Kidney (tissue), 14 donors: ENCODE results near the gene UPK2. TPM values are rescaled to one million over a fixed set of nuclear protein-coding genes. Genes with fewer than 3 reads are reported as not detected.
A peak's percentile ranks its signal among the peaks of the same experiment; 100 is the strongest.
"Not testable (repeated sequence)": the region's sequence is repeated elsewhere in the genome, so short reads cannot be mapped to it uniquely, and the experiment has no call there.

ENCODE experiments used
- DNase-seq, 5 donors: peaks; one replicate each; pipeline ENCODE4 v3.0.0-alpha.2; 2013 to 2020
- FAIRE-seq: peaks from 2 replicates; lab custom pipeline; 2012; peaks lifted over from hg19 to GRCh38; lab: Jason Lieb, UNC
- H3K27ac ChIP-seq, 2 donors: one replicate each; pipeline ENCODE4 v1.7.0; 2013; ENCODE audit warnings: low read depth in 2 of 2, low read length in 2 of 2, inconsistent platforms in 1 of 2
- H3K27me3 ChIP-seq: one replicate; pipeline ENCODE4 v1.7.1; 2013; ENCODE audit warnings: low read length, inconsistent platforms; ENCODE audit not compliant: control insufficient read depth, insufficient read depth
- H3K36me3 ChIP-seq, 3 donors: one replicate each; pipeline versions ENCODE4 v1.7.0 to v1.7.1; 2013; ENCODE audit warnings: low read length in 3 of 3, control low read depth in 1 of 3, inconsistent platforms in 1 of 3; ENCODE audit not compliant: insufficient read depth in 3 of 3, control insufficient read depth in 2 of 3
- H3K4me1 ChIP-seq, 3 donors: one replicate each; pipeline versions ENCODE4 v1.7.0 to v1.7.1; 2013; ENCODE audit warnings: low read length in 3 of 3, inconsistent platforms in 1 of 3, low read depth in 1 of 3; ENCODE audit not compliant: control insufficient read depth in 2 of 3, insufficient read depth in 2 of 3
- H3K4me3 ChIP-seq, 3 donors: one replicate each; pipeline versions ENCODE4 v1.7.0 to v1.8.1; 2013; ENCODE audit warnings: low read length in 3 of 3, control low read depth in 1 of 3, inconsistent platforms in 1 of 3
- H3K9ac ChIP-seq, 3 donors: one replicate each; pipeline versions ENCODE4 v1.7.0 to v1.7.1; 2013; ENCODE audit warnings: low read length in 3 of 3, control low read depth in 1 of 3, inconsistent platforms in 1 of 3
- H3K9me3 ChIP-seq, 3 donors: one replicate each; pipeline versions ENCODE4 v1.7.0 to v1.7.1; 2013; ENCODE audit warnings: low read length in 3 of 3, control low read depth in 1 of 3, inconsistent platforms in 1 of 3; ENCODE audit not compliant: control insufficient read depth in 2 of 3, insufficient read depth in 1 of 3
- intact Hi-C: fragments of 100-400 bp; cut with DNase I; formaldehyde crosslinking; loops from one replicate; pipeline ENCODE4 v1.11.1; 2022
- polyA plus RNA-seq: library from polyadenylated mRNA; stranded (reverse); fragments of 350-450 nt; fragmentation: Illumina TruSeq; extraction: RNeasy Lipid Tissue Mini Kit (QIAGEN cat#74804); gene quantifications from one replicate; pipeline ENCODE4 v1.2.3, GENCODE V29; 2014; ENCODE audit warnings: low read depth, low replicate concordance; ENCODE audit not compliant: insufficient read depth
- total RNA-seq: library from RNA; stranded (reverse); fragmentation: NEBNext Ultra II Directional; extraction: Animal tissue kit (Norgen Biotek cat#: 25700); gene quantifications from one replicate; pipeline ENCODE4 v1.2.1, GENCODE V29; 2021
- TF ChIP-seq, protein P1 (sequence below): IDR thresholded peaks from 3 replicates; pipeline ENCODE4 v1.5.1; 2012; ENCODE audit warnings: mild to moderate bottlenecking, moderate library complexity, borderline replicate concordance; ENCODE audit not compliant: insufficient read depth; ENCODE audit errors: extremely low read depth
- donor health status: control.
- donor health status: control.
- donor health status: control.
- donor health status: control.
- donor health status: control.
- donor health status: DM: yes; HTN: yes; CAD: no.
- donor health status: Normal renal cell carcinoma (clear cell type).

The UPK2 gene
- total and polyA plus RNA-seq, 2 donors from 2014 or later, result not detected

DNA sequence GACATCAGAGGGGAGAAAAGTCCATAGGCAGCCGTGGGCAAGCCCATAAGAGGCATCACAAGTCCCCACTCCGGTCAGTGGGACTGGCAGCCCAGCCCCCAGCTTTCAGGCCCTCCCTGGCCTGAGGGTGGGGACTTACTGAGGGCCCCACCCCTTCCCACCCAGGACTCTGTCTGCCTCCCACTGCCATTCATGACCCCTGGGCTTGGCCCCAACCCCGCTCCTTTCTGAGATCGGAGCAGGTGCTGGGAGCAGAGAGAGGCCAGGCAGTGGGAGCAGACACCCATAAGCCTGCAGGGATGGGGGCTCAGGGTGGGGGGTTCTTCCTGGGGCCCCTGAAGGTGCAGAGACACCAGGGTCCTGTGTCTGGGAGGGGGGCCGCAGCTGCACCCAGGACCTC is 5.1 kb downstream of the UPK2 start:
- no peaks in the 10 kb centered on the region for H3K4me1 ChIP-seq
- DNase-seq (peak in 1 of 5 donors; percentile 56), FAIRE-seq (no peak)
- no peaks in the 10 kb centered on the region for H3K36me3 ChIP-seq
- intact Hi-C loops, result no loop called here
- H3K27ac ChIP-seq, result no peak overlapping the region
- TF ChIP-seq, protein P1, sequence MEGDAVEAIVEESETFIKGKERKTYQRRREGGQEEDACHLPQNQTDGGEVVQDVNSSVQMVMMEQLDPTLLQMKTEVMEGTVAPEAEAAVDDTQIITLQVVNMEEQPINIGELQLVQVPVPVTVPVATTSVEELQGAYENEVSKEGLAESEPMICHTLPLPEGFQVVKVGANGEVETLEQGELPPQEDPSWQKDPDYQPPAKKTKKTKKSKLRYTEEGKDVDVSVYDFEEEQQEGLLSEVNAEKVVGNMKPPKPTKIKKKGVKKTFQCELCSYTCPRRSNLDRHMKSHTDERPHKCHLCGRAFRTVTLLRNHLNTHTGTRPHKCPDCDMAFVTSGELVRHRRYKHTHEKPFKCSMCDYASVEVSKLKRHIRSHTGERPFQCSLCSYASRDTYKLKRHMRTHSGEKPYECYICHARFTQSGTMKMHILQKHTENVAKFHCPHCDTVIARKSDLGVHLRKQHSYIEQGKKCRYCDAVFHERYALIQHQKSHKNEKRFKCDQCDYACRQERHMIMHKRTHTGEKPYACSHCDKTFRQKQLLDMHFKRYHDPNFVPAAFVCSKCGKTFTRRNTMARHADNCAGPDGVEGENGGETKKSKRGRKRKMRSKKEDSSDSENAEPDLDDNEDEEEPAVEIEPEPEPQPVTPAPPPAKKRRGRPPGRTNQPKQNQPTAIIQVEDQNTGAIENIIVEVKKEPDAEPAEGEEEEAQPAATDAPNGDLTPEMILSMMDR, result no peak
- H3K9ac ChIP-seq, result no peak overlapping the region
- H3K27me3 ChIP-seq, result no peaks in the 10 kb centered on the region
- no peak overlapping the region for H3K4me3 ChIP-seq
- H3K9me3 ChIP-seq, result no peaks in the 10 kb centered on the region

DNA sequence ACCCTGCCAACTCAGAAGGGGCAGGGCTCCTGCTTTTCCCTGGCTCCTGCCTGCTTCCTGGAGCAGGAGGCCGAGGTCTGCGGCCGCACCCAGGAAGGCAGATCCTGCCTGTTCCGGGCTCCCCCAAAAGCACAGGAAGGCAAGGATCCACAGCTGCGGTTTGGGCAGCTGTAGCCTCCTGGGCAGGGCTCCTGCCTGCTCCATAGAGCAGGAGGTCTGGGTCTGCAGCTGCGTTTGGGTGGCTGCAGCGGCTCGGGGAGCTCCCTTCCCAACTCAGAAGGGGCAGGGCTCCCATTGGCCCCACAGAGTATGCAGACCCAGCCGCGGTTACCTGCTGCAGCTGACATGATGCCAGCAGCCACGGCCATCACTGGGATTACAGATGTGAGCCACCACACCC is 5.5 kb downstream of the UPK2 start:
- FAIRE-seq (no peak), DNase-seq (no peak)
- Histone ChIP-seq H3K4me3 (no peak overlapping the region), H3K9me3 (no peaks in the 10 kb centered on the region), H3K27ac (no peak overlapping the region), H3K9ac (no peak overlapping the region), H3K36me3 (no peaks in the 10 kb centered on the region), H3K4me1 (no peaks in the 10 kb centered on the region), H3K27me3 (no peaks in the 10 kb centered on the region)
- TF ChIP-seq, protein P1, result no peak
- intact Hi-C loops, result no loop called here

DNA sequence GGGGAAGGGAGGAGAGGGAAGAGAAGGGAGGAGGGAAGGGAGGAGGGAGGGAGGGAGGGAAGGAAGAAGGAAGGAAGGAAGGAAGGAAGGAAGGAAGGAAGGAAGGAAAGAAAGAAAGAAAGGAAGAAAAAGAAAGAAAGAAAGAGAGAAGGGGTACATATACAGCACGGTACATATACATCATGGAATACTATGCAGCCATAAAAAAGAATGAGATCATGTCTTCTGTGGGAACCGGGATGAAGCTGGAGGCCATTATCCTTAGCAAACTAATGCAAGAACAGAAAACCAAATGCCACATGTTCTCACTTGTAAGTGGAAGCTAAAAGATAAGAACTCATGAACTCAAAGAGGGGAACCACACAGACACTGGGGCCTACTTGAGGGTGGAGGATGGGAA is 13.4 kb downstream of the UPK2 start:
- H3K4me3 ChIP-seq, H3K27me3 ChIP-seq, H3K9ac ChIP-seq, H3K4me1 ChIP-seq, H3K9me3 ChIP-seq, DNase-seq, H3K27ac ChIP-seq, H3K36me3 ChIP-seq, intact Hi-C loops, FAIRE-seq: not testable (repeated sequence)

DNA sequence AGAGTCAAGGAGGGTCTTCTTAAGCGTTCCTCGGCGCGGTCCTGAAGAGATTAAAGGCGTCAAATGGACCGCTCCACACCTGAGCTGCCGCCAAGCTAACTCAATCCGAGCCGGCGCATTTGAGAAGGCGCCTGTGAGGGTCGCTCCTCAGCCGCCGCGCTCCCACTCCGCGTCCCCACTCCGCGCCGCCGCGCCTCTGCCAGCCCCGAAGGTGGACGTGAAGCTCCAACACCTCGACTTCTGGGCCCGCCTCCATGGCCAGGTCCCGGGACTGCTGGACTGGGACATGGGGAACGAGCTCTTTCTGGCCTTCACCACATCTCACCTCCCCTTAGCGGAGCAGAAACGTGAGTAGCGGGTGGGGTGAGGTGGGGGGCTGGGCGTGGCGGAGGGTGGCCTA is 15.5 kb downstream of the UPK2 start, which contains the start of gene FOXR1:
FOXR1 (plus strand) TSS at position 116 of the 400 bp plus-strand sequence; CDS start at position 287, 171 bp downstream.
- no peak for FAIRE-seq
- H3K27me3 ChIP-seq, result no peaks in the 10 kb centered on the region
- H3K27ac ChIP-seq, result no peak within 1 kb of the TSS
- no peak for DNase-seq
- no peaks in the 10 kb centered on the region for H3K4me1 ChIP-seq
- TF ChIP-seq, protein P1, result no peak
- no peak within 1 kb of the TSS for H3K9ac ChIP-seq
- H3K4me3 ChIP-seq, result no peak within 1 kb of the TSS
- intact Hi-C loops, result no loop called here
- H3K9me3 ChIP-seq, result no peaks in the 10 kb centered on the region
- no peaks in the 10 kb centered on the region for H3K36me3 ChIP-seq
